Measurements from ENCODE around the gene PHYH.

PHYH gene

DNA sequence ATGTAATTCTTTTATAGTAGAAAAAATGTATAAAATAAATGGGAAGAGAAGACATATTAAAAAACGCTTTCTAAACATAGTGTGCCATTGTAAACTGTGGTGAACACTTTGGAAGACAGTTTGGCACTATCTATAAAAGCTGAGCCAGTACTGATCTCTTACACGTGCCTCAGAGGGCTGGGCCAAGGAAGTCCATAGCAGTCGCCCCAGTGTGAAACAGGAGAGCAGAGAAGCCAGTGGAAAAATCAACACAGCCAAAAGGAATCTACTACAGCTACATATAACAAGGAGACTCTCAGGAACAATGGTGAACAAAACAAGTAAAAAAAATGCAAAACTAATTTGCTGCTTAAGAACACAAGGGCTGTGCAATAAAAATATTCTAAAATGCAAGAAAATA, 27.7 kb upstream of the PHYH start:
- no peak overlapping the region for H3K27ac ChIP-seq
- no peak overlapping the region for H3K4me3 ChIP-seq

DNA sequence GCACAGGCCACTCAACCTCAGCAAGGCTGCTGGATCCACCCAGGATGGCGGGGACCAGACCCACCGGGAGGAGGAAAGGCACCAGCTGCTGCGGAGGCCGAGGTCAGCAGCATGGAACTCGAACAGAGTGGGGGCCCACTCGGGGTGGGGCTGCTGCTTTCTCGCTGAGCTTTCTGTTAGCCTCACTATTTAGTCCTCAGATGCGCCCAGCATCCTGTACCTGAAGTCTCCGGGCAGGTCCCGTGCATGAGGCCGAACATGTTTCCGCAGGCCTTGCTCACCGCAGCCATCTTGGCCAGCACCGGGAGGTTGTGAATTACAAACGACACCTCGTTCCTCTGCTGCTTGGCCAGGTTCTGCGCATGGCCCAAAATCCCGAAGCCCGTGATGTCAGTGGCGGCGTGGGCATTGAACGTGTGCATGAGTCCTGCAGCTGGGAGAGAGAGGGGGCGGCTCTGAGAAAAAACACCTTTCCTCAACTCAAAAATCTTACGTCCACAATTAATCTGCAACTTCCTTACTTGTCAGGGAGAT, 22.8 kb upstream of the PHYH start:
- no peak overlapping the region for H3K27ac ChIP-seq
- H3K4me3 ChIP-seq, result no peak overlapping the region

DNA sequence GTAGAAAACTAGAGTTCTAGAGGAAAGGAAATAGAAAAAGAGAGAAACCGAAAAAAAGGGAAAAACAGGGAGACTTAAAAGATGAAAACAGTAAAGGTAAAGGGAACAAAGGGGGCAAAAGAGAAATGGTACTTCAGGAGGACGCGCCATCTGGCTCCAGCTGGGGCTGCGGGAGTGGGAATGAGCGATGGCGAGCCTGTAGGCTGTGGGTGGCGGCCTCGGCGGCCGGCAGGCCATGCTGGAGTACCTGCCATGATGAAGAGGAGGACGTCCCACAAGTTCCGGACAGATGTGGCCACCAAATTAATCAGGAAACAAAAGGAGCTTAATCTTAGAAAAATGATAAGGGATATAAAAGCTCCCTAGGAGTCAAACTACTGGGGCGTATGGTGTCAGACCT, 21.7 kb upstream of the PHYH start:
- Histone ChIP-seq H3K27ac (no peak overlapping the region), H3K4me3 (no peak overlapping the region)

DNA sequence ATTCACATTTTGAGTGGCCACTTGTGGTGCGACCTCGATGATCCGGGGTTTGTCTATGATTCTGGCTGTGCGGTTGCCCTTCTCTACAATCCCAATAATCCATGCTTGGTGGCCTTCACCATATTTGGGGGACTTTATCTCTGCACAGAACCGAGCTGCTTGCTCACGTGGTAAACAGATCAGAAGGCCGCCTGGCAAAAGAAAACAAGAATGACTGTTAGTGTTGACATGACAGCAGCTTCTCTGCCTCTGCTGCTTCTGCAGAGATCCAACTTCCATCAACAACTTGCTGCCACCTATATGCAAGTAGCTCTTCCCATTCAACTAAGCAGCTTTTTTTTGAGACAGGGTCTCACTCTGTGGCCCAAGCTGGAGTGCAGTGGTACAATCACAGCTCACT, 19.3 kb upstream of the PHYH start:
- no peak overlapping the region for H3K4me3 ChIP-seq
- no peak overlapping the region for H3K27ac ChIP-seq

DNA sequence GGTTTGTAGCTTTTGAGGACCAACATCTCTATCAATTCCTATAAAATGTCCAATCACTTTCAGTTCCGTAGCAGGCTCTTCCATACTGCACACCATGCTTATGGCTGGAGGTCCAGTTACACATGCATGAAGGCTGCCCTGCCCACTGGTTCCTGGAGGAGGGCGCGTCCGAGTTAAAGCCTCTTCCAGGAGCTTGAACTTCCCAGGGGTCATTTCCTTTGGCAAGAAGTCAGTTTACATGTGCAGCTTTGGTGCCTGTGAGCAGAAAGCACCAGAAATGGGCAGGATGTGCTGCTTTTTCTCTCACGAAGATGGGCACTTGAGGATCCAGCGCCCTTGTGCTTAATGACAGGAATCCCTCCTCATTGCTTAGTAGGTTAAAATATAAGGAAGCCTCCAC, 17.6 kb upstream of the PHYH start:
- H3K27ac ChIP-seq, result no peak overlapping the region
- no peak overlapping the region for H3K4me3 ChIP-seq

DNA sequence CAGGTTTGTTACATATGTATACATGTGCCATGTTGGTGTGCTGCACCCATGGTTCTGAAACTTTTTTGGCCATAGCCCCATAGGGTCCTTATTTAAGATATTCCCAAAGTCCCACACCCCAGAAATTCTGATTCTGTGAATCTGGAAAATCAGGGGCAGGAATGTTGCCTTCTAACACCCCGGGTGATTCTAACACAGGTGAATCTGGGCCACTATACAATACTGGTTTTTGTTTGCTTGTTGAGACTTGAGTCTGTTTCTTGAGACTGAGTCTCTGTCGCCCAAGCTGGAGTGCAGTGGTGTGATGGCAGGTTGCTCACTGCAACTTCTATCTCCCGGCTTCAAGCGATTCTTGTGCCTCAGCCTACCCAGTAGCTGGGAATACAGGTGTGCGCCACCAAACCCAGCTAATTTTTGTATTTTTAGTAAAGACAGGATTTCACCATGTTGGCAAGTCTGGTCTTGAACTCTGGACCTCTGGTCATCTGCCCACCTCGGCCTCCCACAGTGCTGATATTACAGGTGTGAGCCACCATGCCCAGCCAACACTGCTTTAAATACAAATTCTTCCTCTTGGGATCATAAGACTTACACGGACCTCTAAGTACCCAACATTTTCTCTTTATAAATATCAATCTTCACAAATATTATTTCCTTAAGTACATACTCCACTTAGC, 16.9 kb upstream of the PHYH start:
- Histone ChIP-seq H3K27ac (no peak overlapping the region), H3K4me3 (no peak overlapping the region)

DNA sequence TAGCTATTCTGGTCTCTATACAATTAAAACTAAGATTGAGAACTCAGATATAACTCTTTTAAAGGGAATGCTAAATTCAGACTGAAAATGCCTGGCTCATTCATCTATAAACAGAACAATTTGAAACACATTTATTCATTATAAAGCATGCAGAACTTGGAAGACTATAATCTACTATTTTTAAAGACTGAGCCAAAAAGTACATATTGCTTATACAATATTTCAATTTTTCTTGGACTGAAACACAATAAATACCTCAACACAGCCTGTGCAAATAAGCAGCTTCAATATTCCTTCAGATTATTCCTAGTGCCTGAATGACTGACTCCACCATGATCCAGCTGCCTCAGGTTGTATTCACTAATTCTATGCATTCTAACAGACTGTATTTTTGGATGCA, 15.5 kb upstream of the PHYH start:
- Histone ChIP-seq H3K4me3 (no peak overlapping the region), H3K27ac (no peak overlapping the region)

DNA sequence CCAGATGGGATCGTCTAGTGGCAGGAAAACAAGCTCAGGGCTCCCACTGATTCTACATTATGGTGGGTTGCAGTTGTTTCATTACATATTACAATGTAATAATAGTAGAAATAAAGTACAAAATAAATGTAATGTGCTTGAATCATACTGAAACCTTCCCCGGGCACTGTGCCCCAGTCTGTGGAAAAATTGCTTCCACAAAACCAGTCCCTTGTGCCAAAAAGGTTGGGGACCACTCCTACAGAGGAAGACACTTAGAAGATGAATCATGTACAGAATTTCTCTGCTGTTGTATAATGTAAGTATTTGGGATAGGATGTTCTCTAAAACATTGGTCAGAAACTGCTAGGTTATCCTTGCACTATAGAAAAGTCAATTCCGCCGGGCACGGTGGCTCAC, 11.3 kb upstream of the PHYH start:
- Histone ChIP-seq H3K27ac (no peak overlapping the region), H3K4me3 (no peak overlapping the region)

DNA sequence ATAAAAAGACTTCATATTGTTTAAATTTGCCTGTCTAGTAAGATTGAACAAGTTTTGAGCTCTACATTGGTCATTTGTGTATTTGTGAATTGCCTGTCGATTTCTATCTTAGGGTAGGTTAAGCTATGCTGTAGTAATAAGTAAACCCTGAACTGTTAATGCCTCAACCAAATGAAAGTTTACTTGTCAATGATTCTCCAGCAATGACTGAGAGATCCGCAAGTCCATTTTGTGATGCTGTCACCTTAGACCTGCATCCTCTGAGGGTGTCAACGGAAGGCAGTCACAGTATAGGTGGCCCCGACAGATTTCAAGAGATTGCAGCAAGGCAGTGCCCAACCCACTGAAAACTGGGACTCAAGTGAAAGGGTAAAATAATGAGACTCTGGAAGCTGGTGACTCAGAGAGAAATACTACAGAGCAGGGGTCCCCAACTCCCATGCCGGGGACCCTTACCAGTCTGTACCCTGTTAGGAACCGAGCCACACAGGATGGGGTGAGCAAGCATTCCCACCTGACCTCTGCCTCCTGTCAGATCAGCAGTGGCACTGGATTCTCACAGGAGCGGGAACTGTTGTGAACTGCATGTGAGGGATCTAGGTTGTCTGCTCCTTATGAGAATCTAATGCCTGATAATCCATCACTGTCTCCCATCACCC, 10.8 kb upstream of the PHYH start:
- Histone ChIP-seq H3K4me3 (no peak overlapping the region), H3K27ac (no peak overlapping the region)

DNA sequence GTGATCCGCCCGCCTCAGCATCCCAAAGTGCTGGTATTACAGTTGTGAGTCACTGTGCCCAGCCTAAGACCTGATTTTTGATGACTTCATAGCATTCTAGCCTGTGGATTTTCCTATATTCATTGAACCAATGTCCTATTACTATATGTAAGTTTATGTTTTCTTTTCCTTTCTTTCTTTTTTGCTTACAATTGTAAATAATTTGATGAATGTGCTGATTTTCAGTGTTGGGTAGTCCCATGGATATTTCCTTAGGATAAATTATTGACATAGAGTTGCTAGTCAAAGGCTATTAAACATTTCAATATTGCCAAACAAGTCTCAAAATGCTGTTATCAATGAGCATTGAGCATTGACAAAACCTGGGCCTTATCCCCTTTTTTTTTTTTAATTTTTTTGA, 9.9 kb upstream of the PHYH start:
- H3K27ac ChIP-seq, result no peak overlapping the region
- no peak overlapping the region for H3K4me3 ChIP-seq

DNA sequence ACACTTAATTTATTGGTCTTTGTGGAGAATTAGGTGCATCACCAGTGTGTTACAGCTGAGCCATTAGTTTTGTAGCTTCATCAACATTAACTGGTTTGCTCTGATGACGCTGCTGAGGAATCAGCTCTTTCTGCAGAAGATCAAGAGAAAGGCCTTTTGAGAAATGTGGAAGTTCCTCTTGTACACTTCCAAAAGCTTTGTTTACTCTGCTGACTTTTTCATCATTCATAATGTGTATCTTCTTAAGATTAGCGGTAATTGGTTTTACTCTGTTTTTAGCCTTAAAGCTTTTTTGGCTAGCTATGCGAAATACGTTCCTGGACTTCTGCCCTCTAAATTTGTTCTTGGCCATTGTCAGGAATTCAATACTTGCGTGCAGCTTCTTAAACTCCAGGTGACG, 8.2 kb upstream of the PHYH start:
- Histone ChIP-seq H3K27ac (no peak overlapping the region), H3K4me3 (no peak overlapping the region)

DNA sequence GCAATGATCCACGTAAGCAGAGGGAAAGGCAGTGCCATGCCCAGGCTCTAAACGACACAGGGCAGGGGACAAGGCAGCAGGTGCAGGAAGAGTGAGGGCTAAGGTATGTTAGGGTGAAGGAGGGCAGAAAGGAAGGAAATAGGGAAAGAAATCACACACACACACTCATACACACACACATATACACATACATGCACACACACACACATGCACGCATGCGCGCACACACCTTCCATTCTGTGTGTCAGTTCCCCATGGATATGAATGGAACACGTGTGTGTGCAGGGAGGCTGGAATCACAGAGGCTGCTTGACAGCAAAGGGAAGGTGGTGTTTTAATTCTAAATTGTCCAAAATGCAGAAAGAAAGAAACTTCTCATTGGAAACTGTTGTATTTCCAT, 6.2 kb upstream of the PHYH start:
- H3K4me3 ChIP-seq, result no peak overlapping the region

DNA sequence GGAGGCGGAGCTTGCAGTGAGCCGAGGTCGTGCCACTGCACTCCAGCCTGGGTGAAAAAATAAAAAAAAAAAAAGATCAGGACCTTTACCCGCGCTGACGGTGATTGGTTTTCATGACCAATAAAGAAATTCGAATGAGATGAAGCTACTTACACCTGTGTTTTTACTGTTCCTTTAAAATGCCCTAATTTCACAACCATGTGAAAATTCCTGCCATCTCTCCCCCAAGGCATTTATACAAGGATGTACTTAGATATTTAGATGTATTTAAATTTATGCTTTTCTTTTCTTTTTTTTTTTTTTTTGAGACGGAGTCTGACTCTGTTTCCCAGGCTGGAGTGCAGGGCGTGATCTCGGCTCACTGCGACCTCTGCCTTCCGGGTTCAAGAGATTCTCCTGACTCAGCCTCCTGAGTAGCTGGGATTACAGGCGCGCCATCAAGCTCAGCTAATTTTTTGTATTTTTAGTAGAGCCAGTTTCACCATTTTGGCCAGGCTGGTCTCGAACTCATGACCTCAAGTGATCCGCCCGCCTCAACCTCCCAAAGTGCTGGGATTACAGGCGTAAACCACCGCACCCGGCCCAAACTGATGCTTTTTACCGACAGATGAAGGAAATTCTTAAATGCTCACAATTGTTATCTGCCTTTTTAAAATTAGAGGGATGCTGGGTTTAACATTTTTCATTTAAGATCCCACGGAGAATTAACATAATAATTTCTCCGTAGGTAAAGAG, 3.1 kb upstream of the PHYH start:
- Histone ChIP-seq H3K4me3 (peak overlapping the region in 4 of 7 experiments; percentile 40 to 58 (median 48)), H3K27ac (peak overlapping the region in 11 of 21 experiments; percentile 41 to 98 (median 88))

More for the DNA sequence above, 6.2 kb upstream of the PHYH start:
- no peak overlapping the region for H3K27ac ChIP-seq

DNA sequence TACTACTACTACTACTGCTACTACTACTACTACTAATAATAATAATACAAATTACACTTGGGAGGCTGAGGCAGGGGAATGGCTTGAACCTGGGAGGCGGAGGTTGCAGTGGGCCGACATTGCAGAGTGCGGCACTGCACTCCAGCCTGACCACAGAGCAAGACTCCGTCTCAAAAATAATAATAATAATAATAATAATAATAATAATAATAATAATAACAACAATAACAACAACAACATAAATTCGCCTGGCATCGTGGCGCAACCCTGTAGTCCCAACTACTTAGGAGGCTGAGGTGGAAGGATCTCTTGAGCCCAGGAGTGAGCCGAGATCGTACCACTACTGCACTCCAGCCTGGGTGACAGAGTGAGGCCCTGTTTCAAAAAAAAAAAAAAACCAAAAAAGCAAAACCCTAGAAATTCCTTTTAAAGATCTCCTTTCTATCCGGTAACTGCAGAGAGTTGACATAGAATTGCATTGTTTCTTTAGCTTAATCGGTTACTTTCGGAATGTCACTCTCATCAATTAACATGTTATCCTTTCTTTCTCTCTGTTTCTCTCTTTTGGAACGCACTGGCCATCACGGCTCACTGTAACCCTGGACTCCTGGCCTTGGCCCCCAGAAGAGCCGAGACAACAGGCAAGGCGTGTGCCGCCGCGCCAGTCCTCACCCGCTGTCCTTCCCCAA, 972 bp downstream of the PHYH start:
- Histone ChIP-seq H3K4me3 (peak overlapping the region; percentile 65 to 90 (median 72)), H3K27ac (peak overlapping the region; percentile 78 to 98 (median 91))

DNA sequence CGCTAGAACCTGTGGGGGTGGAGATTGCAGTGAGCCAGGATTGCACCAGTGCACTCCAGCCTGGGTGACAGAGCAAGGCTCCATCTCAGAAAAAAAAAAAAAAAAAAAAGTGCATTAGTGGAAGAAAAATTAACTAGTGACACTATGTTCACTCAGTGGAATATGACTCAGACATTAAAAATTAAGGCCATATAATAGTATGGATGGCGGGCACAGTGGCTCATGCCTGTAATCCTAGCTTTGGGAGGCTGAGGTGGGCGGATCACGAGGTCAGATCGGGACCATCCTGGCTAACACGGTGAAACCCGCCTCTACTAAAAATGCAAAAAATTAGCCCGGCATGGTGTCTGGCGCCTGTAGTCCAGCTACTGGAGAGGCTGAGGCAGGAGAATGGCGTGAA, 3.4 kb downstream of the PHYH start:
- Histone ChIP-seq H3K27ac (no peak overlapping the region), H3K4me3 (no peak overlapping the region)

DNA sequence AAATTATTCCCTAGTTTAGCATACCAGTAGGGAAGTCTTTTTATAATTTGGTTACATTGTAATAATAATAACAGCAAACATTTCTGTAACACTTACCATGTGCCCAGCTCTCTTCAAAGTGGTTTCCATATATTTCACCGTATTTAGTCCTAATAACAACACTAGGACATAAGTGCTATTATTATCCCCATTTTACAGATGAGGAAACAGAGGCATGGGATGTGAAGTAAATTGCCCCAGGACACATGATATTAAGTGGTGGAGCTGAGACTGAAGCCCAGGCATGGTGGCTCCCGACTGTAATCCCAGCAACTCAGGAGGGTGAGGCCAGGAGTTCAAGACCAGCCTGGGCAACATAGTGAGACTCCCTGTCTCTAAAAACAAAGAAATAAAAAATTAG, 5.1 kb downstream of the PHYH start:
- no peak overlapping the region for H3K4me3 ChIP-seq
- no peak overlapping the region for H3K27ac ChIP-seq

DNA sequence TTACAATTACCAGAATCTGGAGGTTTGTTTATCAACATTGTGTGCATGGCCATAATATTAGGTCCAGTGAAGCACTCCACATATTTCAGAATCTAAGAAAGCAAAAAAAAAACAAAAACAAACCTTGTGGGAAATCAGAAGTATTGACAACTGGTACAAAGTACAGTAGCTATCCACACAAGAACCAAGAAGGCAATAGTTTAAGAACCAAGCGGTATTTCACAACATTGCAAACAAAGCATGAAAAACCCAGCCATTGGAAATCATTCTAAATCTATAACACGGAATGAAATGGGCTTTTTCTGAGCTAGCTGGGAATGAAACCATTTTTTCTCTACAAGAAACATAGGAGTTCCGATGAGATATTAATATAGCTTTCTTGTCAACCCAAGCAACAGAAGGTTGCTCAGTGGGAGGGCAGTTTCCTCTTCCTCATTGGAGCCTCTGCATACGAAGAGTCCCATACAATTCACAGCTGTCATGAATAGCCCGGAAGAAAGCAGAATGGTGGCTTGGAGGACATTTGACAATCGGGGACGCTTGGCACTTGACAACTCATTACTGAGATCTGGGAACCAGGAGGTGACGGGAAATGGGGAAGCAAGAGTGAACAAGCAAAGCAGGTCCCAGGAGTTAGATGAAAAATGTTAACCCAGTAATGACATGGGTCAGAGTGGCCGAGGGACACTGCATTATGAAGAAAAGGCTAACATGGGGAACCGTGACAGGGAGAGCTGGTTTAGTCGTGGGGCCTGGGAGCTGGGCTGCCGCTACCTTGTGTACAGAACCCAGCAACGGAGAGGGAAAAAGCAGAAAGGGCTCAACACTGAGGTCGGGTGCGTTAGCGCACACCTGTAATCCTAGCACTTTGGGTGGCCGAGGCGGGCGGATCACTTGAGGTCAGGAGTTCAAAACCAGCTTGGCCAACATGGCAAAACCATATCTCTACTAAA, 7.8 kb downstream of the PHYH start:
- H3K4me3 ChIP-seq, result no peak overlapping the region
- no peak overlapping the region for H3K27ac ChIP-seq

DNA sequence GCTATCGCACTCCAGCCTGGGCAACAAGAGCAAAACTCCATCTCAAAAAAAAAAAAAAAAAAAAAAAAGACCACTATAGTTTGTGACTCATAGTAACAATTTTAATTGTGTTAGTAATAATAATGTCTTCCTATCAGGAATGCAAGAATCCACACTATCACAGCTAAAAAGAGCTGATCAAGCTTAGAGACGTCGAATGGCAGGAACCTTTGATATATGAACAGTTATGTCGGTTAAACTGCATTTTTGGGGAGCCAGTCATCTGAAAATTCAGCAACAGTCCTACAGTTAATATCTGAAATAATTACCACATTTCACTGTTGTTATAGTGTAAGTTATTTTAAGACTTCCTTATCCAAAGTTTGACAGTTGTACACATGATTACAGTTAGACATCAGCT, 8.8 kb downstream of the PHYH start:
- H3K27ac ChIP-seq, result no peak overlapping the region

DNA sequence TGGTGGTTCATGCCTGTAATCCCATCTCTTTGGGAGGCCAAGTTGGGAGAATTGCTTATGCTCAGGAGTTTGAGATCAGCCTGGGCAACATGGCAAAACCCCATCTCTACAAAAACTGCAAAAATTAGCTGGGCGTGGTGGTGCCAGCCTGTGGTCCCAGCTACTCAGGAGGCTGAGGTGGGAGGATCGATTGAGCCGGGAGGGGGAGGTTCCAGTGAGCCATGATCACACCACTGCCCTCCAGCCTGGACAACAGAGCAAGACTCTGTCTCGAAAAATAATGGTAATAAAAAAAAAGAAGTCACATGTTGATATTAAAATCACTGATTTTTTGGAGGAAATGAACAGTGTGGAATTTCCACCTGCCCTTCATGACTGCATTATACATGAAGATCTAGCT, 15.8 kb downstream of the PHYH start:
- no peak overlapping the region for H3K27ac ChIP-seq

More for the DNA sequence above, 8.8 kb downstream of the PHYH start:
- no peak overlapping the region for H3K4me3 ChIP-seq

More for the DNA sequence above, 15.8 kb downstream of the PHYH start:
- no peak overlapping the region for H3K4me3 ChIP-seq

All from skin epidermis (tissue), 12 donors.